ENCODE data around the gene ARHGAP26. TPM values are rescaled to one million over a fixed set of nuclear protein-coding genes. Genes with fewer than 3 reads are reported as not detected.
A peak's percentile ranks its signal among the peaks of the same experiment; 100 is the strongest.

The ARHGAP26 gene
- total RNA-seq, 1 experiment from 2014 or later, result 1.7 TPM

DNA sequence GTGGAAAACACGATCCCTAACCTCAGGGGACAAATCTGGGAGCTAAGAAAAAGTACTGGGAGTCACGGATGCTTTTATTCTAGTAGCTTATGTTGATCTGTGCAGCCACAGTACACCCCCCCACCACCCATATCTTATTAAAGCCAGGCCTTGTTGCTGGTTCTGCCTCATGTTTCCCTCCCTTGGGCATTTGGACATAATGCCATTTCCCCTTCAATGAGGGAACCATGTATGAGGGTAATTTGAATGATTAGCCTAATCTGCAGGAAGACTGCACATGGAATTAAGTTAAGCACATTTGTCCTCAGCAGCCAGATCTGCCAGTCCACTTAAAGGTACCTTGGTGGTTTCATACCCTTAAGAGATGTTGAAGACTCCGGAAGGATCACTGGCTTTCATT is 102.0 kb downstream of the ARHGAP26 start:
- no peak for DNase-seq (ENCODE audit: low spot score)

DNA sequence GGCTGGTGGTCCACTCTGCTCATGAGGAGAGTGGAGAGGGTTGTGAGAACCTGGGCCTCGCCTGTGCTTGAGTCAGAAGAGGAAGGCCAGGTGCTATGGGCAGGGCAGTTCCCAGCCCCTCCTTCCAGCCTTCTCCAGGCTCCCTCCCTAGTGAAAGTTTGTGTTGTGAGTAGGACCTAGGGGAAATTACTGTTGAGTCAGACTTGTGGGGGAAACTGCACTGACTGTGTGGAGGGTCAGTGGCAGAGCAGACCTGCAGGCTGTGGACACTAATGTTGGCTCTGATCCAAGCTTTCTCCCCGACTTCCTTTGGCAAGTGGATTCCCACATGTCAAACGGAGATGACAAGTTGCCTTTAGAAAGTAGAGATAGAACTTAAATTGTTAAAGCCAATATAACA is 102.6 kb downstream of the ARHGAP26 start:
- DNase-seq (ENCODE audit: low spot score), result no peak

DNA sequence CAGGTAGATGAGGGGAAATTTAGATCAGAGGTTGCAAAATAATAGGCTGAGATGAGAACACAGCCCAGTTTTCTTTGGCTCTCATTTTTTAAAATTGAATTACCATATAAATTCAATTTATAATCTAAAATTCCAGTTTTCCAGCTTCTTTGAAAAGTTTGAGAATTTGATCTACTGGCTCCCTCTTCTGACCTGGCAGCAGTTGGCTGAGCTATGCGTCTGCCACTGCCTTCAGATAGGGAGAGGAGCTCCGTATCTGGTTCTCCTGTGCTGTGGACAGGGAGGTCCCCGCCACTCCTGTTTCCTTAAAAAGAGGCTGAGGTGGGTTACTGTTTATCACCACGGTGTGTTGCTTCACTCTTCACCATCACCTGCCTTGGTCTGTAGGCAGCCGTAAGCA is 103.7 kb downstream of the ARHGAP26 start:
- DNase-seq (ENCODE audit: low spot score), result no peak

DNA sequence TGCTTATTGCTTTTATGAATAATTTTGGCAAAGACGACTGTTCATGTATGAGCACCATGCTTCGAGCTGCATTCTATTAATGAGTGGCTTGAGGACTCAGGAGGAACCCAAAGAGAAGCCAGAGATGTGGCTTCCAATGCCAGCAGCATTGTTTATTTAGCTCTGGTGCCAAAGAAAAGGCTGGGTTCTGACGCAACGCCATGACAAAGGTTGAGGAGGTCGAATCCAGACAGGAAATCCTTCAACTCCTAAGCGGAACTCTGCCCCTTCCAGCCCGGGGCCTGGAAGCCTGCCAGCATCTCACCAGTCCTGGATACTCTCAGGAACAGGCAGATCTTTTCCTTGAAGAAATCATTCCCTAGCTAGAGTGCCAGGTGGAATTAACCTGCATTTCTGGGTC is 104.4 kb downstream of the ARHGAP26 start:
- peak; percentile 81 for DNase-seq (ENCODE audit: low spot score)

DNA sequence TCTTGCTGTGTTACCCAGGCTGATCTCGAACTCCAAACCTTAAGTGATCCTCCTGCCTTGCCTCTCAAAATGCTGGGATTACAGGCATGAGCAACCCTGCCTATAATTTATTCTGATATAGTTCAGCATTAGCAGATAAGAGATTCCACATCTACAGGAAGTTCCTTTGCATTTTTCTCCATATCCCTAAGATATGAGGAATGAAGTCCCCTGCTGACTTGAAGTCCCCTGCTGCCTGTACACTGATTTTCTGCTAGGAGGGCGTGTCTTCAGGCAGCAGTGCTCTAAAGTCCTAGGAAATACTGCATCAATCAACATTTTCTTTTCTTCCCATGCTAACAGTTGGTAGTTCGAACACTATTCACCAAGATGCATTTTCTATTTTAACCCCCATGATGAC is 105.8 kb downstream of the ARHGAP26 start:
- no peak for DNase-seq (ENCODE audit: low spot score)

DNA sequence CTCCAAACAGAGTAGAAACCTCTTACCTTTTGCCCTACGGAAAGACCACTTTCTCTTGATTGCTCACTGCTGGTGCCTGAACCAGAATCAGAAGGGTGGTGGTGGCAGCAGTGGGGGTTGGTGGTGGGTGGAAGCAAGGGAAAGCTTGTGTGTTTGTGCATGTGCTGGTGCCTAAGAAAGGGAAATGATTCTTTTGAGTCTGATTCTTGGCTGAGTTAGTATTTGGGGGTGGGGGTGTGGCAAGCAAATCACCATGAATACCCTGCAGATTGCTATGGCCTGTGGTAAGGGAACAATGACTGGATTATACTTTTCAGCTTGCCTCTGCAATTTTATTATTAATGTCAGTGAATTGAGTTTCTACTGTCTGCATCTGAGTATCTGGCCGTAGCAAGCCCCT is 106.6 kb downstream of the ARHGAP26 start:
- no peak for DNase-seq (ENCODE audit: low spot score)

DNA sequence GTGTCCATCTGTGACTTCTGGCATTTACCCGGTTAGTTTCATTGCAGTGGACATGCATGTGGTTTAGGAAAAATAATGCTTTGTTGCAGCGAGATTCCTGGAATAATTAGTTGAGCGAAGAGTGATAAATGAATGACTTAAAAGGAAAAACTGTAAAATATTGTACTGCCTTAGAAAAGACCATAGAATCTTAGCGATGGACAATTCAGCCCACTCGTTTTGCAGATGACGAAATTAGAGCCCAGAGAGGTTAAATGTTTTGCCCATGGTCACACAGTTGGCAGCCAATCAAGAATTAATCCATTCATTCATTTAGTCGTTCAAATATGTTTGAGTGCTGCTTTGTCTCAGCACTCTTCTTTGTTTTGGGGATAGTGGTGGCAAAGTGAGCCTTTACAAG is 107.9 kb downstream of the ARHGAP26 start:
- DNase-seq (ENCODE audit: low spot score), result no peak

DNA sequence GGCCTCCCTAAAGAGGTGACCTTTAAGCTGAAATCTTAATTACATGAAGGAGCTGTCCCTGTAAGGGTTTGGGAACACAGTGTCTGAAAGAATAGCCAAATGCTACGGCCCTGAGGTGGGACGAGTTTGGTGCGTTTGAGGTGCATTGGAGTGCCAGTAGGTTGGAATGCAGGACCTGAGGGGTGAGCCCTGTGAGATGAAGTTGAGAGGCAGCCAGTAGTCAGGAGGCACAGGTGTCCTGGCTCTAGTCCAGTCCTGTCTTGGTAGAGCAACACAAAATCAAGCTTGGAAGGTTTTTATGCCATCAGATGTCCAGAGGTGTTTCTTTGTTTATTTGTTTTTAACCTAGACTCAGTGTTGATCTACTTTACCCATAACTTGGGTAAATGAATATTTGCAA is 108.5 kb downstream of the ARHGAP26 start:
- no peak for DNase-seq (ENCODE audit: low spot score)

DNA sequence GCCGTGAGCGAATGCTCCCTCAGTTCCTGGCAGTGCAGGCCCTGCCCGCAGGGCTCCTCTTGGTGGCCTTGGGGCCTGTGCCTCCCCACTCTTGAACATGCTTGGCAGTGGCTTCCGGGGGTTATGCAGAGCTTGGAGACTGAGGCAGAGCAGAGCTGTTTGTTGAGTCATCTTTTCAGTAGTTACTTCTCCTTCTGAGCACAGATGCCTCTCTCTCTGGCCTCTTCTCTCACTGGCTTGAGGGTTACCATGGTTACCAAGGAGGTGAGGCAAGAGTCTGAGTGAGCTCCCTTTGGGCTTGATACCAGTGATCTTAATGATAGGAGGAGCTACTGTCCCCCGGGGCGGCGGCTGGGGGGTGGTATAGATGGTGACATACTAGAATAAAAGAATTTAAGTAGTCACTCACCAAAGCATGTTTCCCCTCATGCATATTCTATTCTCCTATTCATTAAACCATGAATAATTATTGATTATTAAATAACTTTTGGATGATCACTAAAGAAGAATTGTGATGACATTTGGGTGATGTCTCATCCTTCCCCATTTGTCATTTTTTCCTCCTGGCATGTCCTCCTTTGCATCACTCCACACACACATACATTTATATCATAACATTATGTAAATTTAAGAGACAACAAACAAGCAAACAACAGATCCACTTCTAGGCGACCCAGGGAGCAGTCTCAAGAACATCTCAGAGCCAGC is 111.1 kb downstream of the ARHGAP26 start:
- DNase-seq (ENCODE audit: low spot score), result peak; percentile 17

DNA sequence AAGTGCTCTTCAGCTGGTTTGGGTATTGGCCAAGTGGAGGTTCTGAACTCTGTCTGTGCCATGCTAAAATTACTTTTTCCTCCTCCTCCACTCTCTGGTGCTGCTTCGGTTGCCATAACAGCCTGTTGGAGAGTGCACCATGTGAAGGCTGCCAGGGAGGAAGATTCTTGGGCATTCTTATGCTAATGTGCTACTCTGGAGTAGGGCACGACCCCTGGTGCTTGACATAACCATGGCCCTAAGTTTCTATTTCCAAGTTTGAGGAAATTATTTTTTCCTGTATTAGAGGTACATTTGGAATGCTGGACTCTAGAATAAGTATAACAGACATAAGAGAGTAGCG is 111.6 kb downstream of the ARHGAP26 start:
- no peak for DNase-seq (ENCODE audit: low spot score)

DNA sequence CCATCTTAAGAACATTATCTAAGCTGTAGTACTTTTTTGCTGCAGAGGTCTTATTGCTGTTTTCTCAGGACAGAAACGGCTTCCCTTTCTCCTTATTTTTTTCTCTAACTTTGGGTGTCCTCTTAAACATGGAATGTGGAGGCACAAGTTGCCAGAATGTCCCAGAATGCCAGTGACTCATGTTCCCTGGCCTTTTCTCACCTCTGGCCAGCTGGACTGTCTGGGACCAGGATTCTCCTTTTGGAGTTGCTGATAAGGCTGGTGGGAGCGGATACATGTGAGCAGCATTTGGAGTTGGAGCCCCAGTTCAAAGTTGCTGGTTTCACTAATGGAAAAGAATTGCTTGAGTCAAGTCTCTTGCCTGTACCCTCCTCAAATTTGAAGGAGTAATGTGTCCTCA is 112.8 kb downstream of the ARHGAP26 start:
- no peak for DNase-seq (ENCODE audit: low spot score)

DNA sequence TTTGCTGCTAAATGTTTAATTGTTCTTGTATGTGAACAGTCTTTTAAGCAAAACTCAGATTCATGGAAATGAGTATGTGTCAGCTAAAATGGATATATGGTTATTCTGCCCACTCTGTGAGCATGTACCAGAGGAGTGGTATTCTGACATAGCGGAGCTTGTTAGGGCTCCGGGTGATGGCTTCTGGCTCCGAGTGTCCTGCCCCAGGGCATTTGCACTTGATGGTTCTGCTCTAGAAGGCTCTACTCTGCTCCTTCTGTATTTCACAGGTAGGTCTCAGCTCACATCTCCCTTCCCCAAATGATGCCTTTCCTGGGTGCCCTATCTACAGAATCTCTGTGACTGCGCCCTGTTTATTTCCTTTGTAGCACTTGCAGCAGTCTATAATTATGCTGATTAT is 113.3 kb downstream of the ARHGAP26 start:
- DNase-seq (ENCODE audit: low spot score), result no peak

DNA sequence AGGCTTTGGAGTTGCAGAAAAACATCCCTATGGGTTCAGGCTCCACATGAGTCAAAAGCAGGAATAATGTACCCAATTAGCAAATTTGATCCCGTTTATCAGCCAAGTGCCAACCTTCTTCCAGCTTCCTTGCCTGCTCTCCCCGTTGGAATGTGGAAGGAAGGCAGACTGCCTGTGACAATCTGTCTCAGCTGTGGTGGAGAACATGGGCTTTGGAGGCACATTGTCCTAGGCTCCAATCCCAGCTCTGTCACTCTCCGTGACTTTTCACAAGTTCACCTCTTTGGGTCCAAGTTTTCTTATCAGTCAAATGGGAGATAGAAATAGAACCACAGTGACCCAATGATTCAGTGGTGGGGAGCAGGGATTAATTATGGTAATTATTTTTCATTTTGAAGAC is 113.9 kb downstream of the ARHGAP26 start:
- no peak for DNase-seq (ENCODE audit: low spot score)

DNA sequence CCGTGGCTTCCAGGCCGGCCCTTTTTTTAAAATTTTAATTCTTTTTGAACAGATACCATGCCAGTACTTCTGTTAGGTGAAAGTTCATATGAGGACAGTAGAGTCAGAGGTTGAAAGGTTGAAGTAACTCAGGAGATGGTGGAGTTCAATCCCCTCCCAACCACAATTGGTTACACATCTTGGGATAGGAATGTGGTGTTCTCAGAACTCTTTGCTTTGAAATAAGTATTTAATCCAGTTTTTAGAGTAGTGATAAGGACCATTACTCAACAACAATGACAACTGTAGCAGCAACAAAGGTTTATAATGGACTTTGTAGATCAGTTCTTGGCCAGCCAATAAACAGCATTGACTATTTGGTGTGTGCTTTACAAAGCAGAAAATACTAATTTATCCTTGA is 116.0 kb downstream of the ARHGAP26 start:
- DNase-seq (ENCODE audit: low spot score), result no peak

DNA sequence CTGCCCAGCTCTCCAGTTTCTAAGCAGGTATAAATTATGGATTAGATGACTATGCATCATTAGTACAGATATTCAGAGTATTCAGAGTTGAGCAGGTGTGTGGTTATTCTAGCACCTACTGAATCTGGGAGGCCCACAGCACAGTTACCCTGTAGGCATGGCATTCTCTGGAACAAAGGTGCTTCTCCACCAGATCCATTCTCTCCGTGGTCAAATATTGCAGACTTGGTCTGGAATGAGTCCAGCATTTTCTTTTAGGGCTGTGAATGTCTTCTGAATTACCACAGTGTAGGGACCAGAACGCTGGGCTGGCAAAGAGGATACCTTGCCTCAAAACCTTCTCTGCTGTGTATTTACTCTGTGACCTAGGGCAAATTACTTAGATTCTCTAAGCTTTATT is 116.8 kb downstream of the ARHGAP26 start:
- no peak for DNase-seq (ENCODE audit: low spot score)

DNA sequence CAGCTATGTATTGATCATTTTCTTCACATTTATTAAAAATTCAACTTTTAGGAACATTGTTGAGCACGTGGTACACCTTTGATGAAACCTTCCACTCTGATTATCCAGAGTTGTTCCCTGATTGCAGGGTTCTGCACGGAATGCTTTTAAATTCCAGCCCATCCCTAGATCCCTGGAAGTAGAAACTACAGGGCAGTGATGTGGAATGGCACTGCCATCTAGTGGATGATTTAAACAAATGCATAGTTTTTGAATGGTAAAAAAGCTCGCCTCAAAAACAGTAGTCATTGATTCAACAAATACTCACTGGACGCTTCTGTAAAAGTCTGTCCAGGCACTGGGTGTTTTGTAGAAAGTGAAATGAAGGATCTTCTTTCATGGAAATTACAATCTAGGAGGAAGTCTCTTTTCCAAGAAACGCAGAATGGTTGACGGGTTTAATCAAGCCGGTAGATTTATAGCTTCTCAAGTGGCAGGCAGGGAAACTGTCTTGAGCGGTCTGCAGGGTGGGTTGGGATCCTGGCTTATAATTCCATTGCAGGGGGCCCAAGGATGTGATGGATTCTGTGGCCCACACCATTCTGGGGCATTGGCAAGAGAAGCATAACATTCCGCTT is 118.4 kb downstream of the ARHGAP26 start:
- DNase-seq (ENCODE audit: low spot score), result peak; percentile 47

DNA sequence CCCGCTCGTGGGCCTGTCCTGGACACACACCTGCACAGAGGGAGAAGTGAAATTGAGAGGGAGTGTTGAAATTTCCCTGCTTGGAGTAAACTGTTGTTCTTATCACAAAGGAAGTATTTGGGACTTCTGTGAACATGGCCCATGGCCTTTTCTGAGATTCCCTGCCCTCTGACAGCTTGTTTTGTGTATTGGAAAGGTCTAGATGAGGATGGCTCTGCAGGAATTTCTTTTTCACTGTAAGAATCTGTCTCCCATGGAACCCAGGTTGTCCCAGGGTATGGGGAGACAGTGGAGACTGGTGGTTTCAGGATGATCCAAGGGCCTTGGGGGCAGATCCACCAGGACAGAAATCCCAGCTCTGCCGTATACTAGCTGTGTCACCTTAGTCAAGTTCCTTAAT is 121.8 kb downstream of the ARHGAP26 start:
- DNase-seq (ENCODE audit: low spot score), result no peak

DNA sequence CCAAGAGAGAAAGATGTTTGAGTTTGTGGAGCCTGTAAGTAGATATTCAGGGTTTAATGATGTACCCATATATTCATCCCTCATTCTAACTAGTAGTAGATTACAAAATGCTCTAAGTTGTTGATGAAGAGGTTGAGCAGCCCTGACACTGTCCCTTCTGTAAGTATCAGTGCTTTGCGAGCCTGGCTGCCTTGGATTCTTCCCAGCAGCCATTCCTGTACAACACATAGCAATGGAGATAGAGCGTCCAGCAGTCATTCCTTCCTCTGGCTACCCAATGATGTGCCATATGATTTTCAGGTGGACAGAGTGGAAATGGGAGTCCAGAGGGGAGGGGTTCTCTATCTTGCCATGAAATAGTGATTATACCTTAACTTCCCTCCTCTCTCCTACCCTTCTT is 124.1 kb downstream of the ARHGAP26 start:
- no peak for DNase-seq (ENCODE audit: low spot score)

DNA sequence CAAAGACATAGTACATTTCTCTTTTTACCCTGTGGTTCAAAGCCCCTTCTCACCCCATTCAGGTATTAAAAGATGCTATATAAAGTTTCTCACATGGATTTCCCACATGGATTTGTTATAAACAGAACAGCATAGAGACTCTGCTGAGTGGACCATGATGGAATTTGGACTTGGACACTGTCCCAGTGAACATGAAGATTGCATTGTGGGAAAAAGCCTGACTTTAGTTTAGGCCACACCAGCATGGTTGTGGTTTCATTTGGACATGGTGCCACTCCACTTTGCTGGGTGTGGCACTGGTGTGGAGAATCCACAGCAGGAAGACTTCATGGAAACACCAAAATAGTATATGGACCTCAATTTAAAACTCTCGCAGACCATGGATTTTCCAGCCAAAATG is 124.6 kb downstream of the ARHGAP26 start:
- peak; percentile 29 for DNase-seq (ENCODE audit: low spot score)

DNA sequence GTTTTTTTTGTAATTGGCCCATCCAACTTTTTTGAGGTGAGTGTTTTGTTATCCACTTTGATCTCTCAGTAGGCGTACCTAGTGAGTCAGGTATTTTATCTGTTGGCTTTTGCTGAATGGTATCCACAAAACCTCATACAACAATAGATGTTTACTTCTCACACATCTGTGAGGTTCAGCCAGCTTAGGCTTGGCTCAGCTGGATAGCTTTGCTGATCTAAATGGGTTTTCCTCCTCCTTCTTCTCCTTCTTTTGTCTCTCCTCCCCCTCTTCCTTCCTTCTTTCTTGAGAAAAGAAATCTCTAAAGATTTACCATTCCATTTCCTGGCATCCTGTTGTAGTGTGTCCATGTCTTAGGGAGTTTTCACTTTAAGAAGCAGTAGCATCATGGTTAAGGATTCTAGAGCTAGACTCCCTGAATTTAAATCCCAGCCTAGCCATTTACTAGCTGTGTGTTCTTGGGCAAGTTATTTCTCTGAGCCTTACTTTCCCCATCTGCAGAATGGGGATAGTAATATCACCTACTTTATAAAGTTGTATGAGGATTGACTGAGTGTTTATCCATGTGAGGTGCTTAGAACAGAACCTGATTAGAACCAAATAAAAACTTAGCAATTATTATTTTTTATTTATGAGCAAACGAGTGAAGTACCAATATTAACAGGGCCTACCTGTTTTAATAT is 126.3 kb downstream of the ARHGAP26 start:
- DNase-seq (ENCODE audit: low spot score), result peak; percentile 57

DNA sequence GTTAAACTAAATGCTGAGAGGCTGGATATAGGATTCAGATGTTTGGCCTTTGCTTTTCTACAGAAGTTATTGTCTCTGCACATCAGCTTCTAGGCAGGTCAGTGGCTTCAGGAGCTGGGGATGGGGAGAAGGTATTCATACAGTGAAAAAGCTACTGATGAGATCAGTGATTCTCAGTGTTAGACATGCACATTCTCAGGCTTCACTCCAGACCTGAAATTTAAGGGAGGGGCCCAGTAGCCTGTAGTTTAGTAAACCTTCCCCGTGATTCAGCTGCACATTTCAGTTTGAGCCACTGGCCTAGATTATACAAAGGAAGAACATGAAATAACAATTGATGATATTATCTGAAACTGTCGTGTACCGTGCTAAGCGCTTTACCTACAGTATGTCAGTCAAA is 127.2 kb downstream of the ARHGAP26 start:
- no peak for DNase-seq (ENCODE audit: low spot score)

DNA sequence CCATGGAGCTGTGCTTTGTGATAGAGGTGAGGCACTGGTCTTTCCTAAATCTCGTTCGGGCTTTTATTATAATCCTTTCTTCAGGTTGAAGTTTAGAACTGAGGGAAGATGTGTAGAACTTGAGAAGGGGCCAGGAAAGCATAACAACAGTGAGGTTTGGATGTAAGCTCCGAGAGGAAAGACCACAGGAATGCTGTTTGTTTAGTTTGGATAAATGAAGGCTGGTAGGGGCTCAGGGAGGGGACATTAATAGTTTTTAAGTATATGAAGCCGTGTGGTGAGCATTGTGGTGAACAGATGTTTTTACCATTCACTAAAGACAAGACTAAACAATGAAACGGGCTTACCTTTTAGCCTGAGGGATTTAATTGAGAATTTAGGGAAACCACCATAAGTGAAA is 130.8 kb downstream of the ARHGAP26 start:
- peak; percentile 93 for DNase-seq (ENCODE audit: low spot score)

DNA sequence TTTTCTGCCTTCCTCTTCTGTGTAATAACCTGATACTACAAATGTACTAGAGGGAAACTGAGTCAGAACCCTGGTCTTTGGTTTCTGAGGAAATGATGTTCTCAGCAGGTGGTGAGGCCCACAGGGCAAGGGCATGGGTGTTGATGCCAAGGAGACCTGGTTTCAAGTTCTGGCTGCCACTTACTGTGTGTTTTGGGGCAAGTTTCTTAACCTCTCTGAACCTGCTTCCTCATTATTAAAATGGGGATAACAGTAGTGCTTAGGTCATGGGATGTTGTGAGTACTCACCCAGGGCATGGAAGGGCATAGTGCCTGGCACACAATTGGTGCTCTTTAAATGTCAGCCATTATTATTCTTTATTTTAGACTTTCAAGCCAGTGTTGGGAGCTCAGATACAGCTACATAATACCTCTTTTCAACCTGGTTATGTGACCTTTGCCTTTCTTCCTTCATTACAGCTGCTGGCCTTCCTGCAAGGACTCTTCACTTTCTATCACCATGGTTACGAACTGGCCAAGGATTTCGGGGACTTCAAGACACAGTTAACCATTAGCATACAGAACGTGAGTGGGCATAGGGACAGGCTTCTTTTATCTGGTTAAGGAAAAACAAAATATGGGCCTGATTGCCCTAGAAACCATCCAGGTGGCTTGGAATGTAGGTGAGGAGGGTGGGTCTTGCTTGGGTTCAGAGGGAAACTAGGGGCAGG is 131.5 kb downstream of the ARHGAP26 start:
- no peak for DNase-seq (ENCODE audit: low spot score)

Measured in H4 (cell line).